GM12801 (cell line): ENCODE results near the gene PTPRCAP.

Experiments
- TF ChIP-seq, protein P1 (sequence below): IDR thresholded peaks from one replicate; pipeline ENCODE4 v1.5.1; 2011; ENCODE audit warnings: control low read depth; ENCODE audit not compliant: insufficient read length; ENCODE audit errors: extremely low read depth

Gene PTPRCAP

GRCh38 chr11:67472882-67473281 is 35.4 kb upstream of the PTPRCAP start:
- TF ChIP-seq, protein P1, sequence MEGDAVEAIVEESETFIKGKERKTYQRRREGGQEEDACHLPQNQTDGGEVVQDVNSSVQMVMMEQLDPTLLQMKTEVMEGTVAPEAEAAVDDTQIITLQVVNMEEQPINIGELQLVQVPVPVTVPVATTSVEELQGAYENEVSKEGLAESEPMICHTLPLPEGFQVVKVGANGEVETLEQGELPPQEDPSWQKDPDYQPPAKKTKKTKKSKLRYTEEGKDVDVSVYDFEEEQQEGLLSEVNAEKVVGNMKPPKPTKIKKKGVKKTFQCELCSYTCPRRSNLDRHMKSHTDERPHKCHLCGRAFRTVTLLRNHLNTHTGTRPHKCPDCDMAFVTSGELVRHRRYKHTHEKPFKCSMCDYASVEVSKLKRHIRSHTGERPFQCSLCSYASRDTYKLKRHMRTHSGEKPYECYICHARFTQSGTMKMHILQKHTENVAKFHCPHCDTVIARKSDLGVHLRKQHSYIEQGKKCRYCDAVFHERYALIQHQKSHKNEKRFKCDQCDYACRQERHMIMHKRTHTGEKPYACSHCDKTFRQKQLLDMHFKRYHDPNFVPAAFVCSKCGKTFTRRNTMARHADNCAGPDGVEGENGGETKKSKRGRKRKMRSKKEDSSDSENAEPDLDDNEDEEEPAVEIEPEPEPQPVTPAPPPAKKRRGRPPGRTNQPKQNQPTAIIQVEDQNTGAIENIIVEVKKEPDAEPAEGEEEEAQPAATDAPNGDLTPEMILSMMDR = no peak

- TF ChIP-seq, protein P1 = no peak
Observed at GRCh38 chr11:67470337-67471002, 33.0 kb upstream of the PTPRCAP start.

DNA sequence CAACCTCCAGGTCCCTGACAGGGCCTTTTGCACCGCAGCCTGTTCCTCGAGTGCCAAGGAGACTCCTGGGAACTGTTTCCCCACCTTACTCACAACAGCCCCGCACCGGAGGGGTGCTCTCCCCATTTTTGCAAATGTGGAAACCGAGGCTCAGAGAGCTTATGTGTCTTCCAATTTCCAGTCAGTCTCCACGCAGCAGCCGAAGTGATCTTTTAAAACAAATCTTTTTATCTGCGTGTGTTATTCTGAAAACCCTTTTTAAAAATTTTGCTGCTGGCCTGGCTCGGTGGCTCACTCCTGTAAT is 32.0 kb upstream of the PTPRCAP start:
- TF ChIP-seq, protein P1 = no peak

GRCh38 chr11:67468759-67469507 is 31.5 kb upstream of the PTPRCAP start, which contains the start of gene TMEM134:
TMEM134 (minus strand) TSS chr11:67469251; CDS start chr11:67469192, 59 bp downstream.
- TF ChIP-seq, protein P1 = no peak

DNA sequence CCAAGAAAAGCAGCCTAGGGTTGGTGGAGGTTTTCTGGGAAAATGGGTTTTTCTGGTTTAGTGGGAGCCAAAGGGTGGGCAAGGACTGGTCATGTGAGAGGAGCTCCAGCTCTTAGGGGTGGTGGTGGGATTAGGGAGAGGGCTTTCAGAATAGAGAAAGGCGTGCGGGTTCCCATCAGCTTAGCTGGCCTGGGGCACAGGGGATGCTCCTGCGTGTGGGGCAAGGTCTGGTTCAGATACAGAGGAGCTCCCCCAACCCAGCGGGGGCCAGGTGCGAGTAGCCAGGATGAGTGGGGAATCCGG is 30.9 kb upstream of the PTPRCAP start:
- TF ChIP-seq, protein P1 = no peak

- TF ChIP-seq, protein P1 = no peak
Observed at GRCh38 chr11:67468056-67468455, 30.6 kb upstream of the PTPRCAP start.

- TF ChIP-seq, protein P1 = no peak
Observed at GRCh38 chr11:67466962-67467771, 29.7 kb upstream of the PTPRCAP start.
